ENCODE measurements around the gene LDLRAD2.

Gene LDLRAD2

DNA sequence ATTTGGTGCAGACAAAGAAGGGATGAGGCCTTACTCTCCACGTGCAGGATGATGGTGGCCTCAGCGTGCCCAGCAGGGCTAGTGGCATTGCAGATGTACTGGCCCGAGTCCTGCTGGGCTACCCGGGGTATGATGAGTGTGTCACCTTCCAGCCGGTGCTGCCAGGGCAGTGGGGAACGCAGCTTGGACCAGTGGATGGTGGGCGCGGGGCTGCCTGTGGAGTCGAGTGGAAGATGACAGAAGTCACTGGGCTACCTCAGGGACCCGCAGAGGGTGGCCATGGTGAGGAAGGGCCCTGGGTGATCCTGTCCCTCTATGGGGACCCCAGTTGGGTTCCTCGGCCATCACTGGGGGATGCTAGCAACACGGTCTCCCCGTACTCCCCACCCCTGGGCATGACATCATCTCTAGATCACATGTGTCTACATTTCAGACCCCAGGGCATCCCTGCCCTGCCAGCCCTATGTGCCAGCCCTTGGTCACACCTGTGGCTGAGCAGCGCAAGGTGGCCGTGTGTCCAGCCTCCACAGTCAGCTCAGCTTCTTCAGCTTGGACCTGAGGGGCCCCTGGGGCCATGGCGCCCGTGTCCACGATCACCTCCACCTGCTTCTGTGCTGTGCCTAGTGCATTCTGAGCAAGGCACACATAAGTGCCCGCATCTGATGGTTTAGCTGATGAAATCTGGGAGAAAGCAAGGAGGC lies 27.4 kb downstream of the LDLRAD2 start:
- H3K9me3 ChIP-seq (ENCODE audit: insufficient read depth, low read depth, low read length) = no peaks in the 10 kb centered on the region
- no peaks in the 10 kb centered on the region for H4K20me1 ChIP-seq (ENCODE audit: insufficient read depth, low read length, poor library complexity, severe bottlenecking)
- no peaks in the 10 kb centered on the region for H3K79me2 ChIP-seq (ENCODE audit: insufficient read depth, low read length)
- no peaks in the 10 kb centered on the region for H3K36me3 ChIP-seq (ENCODE audit: insufficient read depth, low read length)
- H3K9me2 ChIP-seq (replicated peaks; ENCODE audit: low read depth, low read length) = no peaks in the 10 kb centered on the region
- no peak for TF ChIP-seq EZH2phosphoT487 (IDR thresholded peaks at IDR 0.05; ENCODE audit: borderline replicate concordance)
- TF ChIP-seq, protein P1, sequence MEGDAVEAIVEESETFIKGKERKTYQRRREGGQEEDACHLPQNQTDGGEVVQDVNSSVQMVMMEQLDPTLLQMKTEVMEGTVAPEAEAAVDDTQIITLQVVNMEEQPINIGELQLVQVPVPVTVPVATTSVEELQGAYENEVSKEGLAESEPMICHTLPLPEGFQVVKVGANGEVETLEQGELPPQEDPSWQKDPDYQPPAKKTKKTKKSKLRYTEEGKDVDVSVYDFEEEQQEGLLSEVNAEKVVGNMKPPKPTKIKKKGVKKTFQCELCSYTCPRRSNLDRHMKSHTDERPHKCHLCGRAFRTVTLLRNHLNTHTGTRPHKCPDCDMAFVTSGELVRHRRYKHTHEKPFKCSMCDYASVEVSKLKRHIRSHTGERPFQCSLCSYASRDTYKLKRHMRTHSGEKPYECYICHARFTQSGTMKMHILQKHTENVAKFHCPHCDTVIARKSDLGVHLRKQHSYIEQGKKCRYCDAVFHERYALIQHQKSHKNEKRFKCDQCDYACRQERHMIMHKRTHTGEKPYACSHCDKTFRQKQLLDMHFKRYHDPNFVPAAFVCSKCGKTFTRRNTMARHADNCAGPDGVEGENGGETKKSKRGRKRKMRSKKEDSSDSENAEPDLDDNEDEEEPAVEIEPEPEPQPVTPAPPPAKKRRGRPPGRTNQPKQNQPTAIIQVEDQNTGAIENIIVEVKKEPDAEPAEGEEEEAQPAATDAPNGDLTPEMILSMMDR (conservative IDR thresholded peaks at IDR 0.05; ENCODE audit: low read length) = no peak
- no peaks in the 10 kb centered on the region for H3K4me1 ChIP-seq (ENCODE audit: insufficient read depth, low read length, poor library complexity, severe bottlenecking)
- H3K4me2 ChIP-seq (ENCODE audit: low read depth, low read length, poor library complexity, severe bottlenecking) = no peak overlapping the region
- no peaks in the 10 kb centered on the region for H3K27me3 ChIP-seq (ENCODE audit: insufficient read depth, low read length, poor library complexity, severe bottlenecking)
- H3F3A ChIP-seq (ENCODE audit: low read depth) = no peaks in the 10 kb centered on the region
- H3K4me3 ChIP-seq (ENCODE audit: low read length, poor library complexity, severe bottlenecking) = no peak overlapping the region
- H3K9ac ChIP-seq (ENCODE audit: low read depth, low read length, poor library complexity, severe bottlenecking) = no peak overlapping the region
- H2AFZ ChIP-seq (ENCODE audit: low read length) = no peak overlapping the region

DNA sequence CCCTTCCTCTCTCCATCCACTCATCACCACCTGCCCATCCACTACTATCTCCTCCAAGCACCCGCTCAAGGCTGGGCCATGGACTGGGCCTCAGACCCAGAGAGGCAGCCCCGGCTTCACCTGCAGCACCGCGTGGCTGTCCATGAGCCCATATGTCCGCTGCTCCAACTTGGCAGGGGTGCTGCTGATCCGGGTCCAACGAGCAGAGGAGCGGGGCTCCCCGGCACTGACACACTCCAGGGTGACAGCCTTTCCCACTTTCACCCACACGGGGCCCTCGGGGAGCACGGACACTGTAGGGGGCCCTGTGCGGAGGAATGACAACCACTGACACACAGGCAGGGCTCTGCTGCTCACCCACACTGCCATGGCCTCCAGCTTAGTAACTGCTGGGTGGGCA lies 28.9 kb downstream of the LDLRAD2 start:
- Histone ChIP-seq H4K20me1 (ENCODE audit: insufficient read depth, low read length, poor library complexity, severe bottlenecking) (no peaks in the 10 kb centered on the region), H3K79me2 (ENCODE audit: insufficient read depth, low read length) (no peaks in the 10 kb centered on the region), H3K27me3 (ENCODE audit: insufficient read depth, low read length, poor library complexity, severe bottlenecking) (no peaks in the 10 kb centered on the region), H3K4me2 (ENCODE audit: low read depth, low read length, poor library complexity, severe bottlenecking) (no peak overlapping the region), H3K4me3 (ENCODE audit: low read length, poor library complexity, severe bottlenecking) (no peak overlapping the region), H3K9me3 (ENCODE audit: insufficient read depth, low read depth, low read length) (no peaks in the 10 kb centered on the region), H3K9ac (ENCODE audit: low read depth, low read length, poor library complexity, severe bottlenecking) (no peak overlapping the region), H3F3A (ENCODE audit: low read depth) (no peaks in the 10 kb centered on the region), H3K9me2 (replicated peaks; ENCODE audit: low read depth, low read length) (no peaks in the 10 kb centered on the region), H3K36me3 (ENCODE audit: insufficient read depth, low read length) (no peaks in the 10 kb centered on the region), H2AFZ (ENCODE audit: low read length) (no peak overlapping the region), H3K4me1 (ENCODE audit: insufficient read depth, low read length, poor library complexity, severe bottlenecking) (no peaks in the 10 kb centered on the region)
- TF ChIP-seq, protein P1 (conservative IDR thresholded peaks at IDR 0.05; ENCODE audit: low read length) = no peak
- TF ChIP-seq EZH2phosphoT487 (IDR thresholded peaks at IDR 0.05; ENCODE audit: borderline replicate concordance) = no peak

GRCh38 chr1:21841852-21842466 lies 29.9 kb downstream of the LDLRAD2 start:
- Histone ChIP-seq H3K9ac (ENCODE audit: low read depth, low read length, poor library complexity, severe bottlenecking) (no peak overlapping the region), H3K4me1 (ENCODE audit: insufficient read depth, low read length, poor library complexity, severe bottlenecking) (no peaks in the 10 kb centered on the region), H3K79me2 (ENCODE audit: insufficient read depth, low read length) (no peaks in the 10 kb centered on the region), H3K9me2 (replicated peaks; ENCODE audit: low read depth, low read length) (no peaks in the 10 kb centered on the region), H3K9me3 (ENCODE audit: insufficient read depth, low read depth, low read length) (no peaks in the 10 kb centered on the region), H2AFZ (ENCODE audit: low read length) (no peak overlapping the region), H3K4me3 (ENCODE audit: low read length, poor library complexity, severe bottlenecking) (no peak overlapping the region), H3F3A (ENCODE audit: low read depth) (no peaks in the 10 kb centered on the region), H3K27me3 (ENCODE audit: insufficient read depth, low read length, poor library complexity, severe bottlenecking) (no peaks in the 10 kb centered on the region), H3K36me3 (ENCODE audit: insufficient read depth, low read length) (no peaks in the 10 kb centered on the region), H4K20me1 (ENCODE audit: insufficient read depth, low read length, poor library complexity, severe bottlenecking) (no peaks in the 10 kb centered on the region), H3K4me2 (ENCODE audit: low read depth, low read length, poor library complexity, severe bottlenecking) (no peak overlapping the region)
- no peak for TF ChIP-seq EZH2phosphoT487 (IDR thresholded peaks at IDR 0.05; ENCODE audit: borderline replicate concordance)
- TF ChIP-seq, protein P1 (conservative IDR thresholded peaks at IDR 0.05; ENCODE audit: low read length) = no peak

Measured in Loucy (cell line).